HG03039 (cell line): ENCODE results near the gene SLC25A52.
"Not testable (repeated sequence)": the region's sequence is repeated elsewhere in the genome, so short reads cannot be mapped to it uniquely, and the experiment has no call there.

Experiments used
- ATAC-seq: cut with Tn5 transposase; IDR thresholded peaks from one replicate; pipeline ENCODE4 v1.9.1; 2021; ENCODE audit warnings: mild to moderate bottlenecking, moderate library complexity; ENCODE audit not compliant: unreplicated experiment

The SLC25A52 gene

DNA sequence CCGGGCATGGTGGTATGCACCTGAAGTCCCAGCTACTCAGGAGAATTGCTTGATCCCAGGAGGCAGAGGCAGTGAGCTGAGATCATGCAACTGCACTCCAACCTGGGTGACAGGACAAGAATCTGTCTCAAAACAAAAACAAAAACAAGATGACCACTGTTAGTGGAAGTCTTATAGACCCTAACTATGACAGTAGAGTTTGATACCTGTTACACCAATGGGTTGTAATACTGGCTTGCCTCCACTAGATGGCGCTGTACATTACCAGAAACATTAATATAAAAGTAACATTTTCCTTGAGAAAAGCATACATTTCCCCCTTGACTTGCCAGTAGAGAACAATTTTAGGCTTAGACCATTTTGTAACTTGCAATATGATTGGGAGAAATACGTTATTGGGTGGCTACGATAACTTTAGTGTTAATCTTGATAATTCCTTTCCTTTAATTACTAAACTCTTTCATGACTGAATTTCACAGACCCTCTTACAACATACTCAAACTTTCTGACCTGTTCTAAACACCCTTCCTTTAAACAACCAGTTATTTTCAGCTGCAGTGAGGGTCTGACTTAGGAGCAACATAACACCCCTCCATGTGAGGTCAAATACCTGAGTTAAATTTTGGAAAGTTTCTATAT, 19.5 kb downstream of the SLC25A52 start:
- ATAC-seq, result no peak

DNA sequence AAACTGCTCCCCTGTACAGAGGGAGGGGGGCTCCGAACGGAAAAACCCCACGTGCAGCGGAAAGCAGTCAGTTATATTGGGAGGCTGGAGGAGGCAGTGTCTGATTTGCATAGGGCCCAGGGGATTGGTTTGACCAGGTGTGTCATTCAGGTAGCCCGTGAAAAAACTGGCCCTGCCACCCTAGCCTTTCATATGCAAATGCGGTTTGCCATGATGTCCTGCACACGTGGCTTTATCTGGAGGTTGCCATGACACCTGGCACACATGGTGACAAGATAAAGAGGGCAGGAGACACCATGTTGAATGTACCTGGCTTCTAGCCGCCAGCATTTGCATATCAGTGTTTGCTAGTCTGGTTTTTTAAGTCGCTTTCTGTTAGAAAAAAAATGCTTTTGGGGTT, 20.5 kb downstream of the SLC25A52 start:
- no peak for ATAC-seq

DNA sequence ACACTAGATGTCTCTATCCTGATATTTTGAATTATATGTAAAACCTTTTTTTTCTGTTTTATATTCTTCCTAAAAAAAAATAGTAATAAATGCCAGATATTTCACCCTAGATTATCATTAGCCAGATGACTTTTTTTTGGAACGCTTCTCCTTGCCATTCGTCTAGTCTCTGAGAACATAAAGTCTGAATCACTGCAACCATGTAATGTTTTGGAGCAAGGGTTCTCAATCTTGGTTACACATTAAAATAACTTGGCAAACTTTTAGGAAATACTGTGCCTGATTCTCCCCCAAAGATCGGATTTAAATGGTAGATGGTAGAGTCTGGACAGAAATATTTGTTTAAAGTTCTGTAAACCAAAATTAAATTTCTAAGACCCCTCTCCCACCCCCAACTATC, 21.0 kb downstream of the SLC25A52 start:
- ATAC-seq, result no peak

DNA sequence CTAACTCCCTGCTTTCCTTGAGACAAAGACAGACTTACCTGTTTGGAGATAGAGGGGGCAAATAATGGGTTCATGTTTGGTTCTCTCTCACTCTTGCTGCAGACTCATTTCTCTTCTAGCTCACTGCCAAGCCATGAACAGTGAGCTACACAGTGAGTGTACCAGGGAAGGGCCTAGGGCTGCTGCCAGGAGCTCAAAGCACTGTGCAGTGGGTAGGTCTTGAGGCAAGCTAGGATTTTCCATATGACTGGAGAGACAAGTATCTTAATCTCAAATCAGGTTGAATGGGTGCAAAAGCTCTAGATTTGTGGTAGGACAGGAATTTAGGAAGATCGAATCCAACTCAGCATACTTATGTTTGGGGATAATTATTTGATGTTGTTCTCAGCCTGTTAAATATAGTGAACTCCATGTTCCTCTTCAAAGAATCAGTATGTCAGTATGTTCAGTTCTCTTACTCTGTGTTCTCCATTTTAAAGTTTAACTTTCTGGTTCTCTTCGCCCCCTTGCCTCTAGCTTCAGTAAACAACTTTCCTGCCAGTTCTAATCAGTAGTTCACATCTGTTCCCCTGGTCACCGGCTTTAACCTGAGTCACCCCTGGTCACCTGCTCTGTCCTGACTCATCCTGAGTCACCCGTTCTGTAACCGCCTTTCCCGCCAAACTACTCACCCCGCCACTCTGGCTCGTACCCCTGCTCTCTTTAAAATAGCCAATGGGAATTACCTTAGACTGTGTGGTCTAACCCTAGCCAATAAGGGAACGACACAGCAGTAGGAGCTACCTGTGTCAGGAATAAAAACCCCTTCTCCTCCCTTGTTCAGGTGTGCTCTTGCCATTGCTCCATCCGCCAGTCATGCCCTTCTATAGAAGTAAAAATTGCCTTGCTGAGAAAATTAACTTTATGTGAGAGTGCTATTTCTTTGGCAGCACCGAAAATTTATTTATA, 21.9 kb downstream of the SLC25A52 start:
- no peak for ATAC-seq

DNA sequence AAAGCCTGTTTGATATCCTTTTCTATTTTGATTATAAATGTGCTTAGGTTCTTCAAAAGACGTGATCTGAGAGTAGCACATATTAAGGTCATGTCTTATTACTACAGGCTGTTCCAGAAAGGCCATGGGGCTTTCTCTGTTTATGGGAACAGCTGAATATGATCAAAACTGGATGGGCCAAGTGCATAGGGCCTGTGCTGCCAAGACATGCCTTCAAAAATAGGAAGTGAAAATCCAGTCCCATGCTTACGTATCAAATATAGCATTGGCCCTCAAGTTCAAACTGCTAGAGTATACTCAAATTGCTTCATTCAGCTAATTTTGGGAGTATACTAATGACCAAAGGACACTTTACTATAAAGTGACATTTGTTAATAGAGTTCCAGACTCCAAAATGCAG, 24.1 kb downstream of the SLC25A52 start:
- peak; percentile 82 for ATAC-seq

DNA sequence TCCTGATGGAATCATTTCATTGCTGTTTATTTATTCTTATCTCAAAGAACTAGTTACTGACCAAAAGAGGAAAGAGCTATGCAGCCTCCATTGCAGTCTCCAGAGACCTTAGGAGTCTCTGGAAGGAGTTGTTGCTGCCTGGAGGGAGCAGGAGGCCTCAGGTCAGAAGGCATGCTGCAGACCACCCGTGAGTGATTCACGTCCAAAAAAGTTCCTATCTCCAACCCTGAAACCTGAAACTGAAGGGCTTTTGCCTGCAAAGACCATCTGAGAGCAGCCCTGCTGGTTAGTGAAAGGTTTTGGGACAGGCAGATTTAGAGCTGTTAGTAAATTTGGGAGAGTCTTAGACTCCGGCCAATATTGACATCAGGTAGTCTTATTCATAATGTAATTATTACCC, 29.1 kb downstream of the SLC25A52 start:
- no peak for ATAC-seq

DNA sequence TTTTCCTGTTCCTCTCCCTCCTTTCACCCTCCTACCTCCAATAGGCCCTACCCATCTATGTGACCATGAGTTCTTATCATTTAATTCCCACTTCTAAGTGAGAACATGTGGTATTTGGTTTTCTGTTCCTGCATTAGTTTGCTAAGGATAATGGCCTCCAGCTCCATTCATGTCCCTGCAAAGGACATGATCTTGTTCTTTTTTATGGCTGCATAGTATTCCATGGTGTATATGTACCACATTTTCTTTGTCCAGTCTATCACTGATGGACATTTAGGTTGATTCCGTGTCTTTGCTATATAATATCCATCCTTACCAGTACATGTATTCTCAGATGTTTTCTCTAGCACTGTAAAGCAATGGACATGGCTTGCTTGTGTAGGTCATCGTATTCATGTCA, 31.5 kb downstream of the SLC25A52 start:
- ATAC-seq, result not testable (repeated sequence)

DNA sequence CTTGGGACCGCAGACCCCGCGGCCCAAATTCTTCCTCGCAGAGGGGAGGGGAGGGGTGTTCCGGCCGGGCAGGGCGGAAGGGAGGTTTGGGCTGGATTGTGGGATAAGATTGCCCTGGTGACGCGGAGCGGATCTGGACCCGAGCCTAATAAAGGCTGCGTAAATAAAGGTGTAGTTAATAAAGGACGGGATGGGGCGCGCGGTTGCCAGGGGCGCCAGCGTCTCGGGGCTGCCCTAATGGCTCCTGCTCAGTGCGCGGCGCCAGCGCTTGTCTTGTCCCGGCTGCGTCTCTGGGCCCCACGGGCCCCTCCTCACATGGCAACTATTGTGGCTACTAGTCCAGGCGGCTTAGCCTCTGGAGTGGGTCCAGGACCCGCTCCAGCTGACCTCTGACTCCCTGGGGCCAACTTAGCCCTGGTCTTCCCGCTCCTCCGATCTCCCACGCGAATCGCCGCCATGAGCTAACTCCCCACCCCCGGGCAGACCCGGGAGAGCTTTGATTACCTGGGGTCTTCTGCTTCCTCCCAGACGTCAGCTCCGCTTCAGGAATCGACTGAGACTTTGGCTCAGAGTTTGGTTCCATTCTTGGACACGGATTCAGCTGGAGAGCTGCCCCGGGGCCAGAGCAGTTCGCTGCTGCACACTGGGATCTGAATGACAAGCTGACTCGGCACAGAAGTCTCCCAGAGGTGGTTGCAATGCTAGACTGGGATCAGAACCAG, 36.5 kb downstream of the SLC25A52 start:
- ATAC-seq, result no peak

DNA sequence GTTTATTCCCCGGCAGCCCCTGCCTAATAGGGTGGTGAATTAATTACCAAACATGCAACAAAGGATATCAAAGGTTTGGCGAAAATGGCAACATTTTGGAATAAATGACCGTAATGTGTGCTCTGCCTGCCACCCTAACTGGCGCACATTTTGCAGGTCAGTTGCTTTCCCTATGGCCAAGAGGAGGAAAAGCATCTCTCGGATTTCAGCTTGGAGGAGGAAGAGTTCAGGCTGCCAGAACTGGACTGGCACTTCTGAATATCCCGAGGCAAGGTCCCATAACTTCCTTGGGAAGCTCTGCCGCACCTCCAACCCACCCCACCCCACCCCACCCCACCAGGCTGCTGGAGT, 37.1 kb downstream of the SLC25A52 start:
- ATAC-seq, result no peak

DNA sequence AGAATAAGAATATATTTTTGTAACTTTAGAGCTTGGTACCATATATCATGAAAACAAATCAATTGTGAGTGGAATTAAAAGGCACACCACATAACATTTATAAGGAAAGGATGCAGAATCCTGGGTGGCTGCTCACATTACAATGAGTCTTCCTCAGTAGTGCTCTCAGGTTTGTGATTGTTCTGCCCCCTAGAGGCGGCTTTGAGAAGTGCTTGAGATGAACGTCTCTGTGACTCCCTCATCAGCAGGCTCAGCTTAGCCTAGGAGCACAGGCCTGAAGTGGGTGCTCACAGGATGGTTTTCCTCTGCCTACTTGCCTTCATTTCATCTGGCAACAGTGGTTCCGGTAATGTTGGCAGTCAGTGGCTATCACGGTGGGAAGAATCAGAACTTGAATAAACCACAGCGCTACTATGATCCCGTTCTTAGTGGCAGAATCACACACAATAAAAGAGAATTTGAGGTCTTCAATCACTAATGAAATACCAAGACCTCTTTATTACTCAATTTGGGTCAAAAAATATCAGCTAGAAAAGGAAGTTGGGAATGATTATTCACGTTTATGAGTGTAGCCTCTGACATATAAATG, 38.2 kb downstream of the SLC25A52 start:
- ATAC-seq, result peak; percentile 91

DNA sequence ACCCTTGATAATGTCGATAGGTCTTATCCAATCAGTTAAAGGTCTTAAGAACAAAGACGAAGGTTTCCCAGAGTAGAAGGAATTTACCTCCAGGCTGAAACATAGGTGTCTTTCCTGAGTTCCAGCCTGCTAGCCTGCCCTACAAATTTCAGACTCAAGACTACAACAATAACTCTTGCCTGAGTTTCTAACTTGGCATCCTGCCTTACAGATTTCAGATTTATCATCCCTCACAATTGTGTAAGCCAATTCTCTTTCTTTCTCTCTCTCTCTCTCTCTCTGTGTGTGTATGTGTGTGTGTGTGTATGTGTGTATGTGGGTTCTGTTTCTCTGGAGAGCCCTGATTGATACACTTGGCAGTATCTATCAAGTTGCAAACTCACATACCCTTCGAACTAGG, 39.1 kb downstream of the SLC25A52 start:
- no peak for ATAC-seq

DNA sequence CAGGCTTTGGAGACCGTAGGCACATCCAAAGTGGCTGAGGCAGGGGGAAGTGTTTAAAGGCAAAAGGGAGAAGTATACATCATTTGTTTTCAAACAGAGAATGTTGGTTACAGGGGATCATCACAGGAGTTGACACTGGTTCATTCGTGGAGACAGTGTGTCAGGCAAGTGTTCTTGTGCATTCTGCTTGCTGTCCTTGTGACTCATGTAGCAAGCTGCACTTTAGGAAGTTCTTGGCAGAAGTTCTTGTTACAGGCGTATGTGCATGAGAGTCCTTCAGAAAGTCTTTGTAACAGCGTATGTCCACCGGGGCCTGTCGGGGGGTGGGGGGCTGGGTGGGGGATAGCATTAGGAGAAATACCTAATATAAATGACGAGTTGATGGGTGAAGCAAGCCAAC, 39.8 kb downstream of the SLC25A52 start:
- no peak for ATAC-seq

DNA sequence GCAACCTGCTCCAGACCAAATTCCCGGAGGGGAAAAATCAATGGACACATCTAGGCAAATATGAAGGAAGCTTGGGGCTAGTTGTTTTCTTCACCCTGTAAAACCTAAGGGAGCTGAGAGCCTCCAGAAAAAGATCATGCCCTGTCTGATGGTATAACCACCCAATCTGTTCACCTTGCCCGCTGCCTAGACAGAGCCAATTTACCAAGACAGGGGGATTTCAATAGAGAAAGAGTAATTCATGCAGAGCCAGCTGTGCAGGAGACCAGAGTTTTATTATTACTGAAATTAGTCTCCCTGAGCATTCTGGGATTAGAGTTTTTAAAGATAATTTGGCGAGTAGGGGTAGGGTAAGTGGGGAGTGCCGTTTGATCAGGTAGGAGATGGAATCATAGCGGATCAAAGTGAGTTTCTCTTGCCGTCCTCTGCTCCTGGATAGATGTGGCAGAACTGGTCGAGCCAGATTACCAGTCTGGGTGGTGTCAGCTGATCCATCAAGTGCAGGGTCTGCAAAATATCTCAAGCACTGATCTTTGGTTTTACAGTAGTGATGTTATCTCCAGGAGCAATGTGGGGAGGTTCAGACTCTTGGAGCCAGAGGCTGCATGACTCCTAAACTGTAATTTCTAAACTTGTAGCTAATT, 41.2 kb downstream of the SLC25A52 start:
- ATAC-seq, result no peak

DNA sequence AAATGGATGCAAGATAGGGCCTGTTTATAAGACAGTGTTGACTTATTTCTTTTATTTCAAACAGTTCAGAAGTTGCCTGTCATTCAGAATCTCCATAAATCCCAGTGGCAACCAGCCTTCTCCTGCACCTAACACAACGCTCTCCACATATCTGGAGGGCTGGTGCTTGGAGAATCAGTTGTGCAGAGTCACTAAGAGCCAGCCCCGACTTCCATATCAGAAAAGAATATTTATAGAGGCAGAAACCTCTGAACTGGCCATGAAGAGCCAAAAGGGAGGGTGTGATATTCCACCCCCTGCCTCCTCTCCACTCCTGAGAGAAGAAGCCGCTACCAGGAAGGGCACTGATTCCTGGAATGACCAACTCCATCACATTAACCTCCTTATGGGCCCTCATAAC, 42.3 kb downstream of the SLC25A52 start:
- no peak for ATAC-seq

DNA sequence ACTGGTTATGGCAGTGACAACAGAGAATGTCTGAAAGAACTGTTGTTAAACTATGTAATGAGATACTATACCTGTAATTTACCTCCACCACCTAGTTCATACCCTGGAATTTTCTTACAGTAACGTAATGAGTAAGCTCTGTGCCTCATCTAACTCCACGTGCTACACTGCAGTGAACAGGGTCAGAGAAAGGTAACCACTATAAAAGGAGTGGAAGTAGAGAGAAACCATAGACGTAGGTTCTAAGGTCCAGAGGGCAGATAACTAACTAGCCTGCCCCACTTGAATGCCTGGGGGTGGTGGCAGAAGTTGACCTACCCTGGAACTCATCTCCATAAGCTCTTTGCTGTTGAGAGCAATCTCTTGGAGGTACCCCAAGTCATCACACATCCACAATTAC, 44.3 kb downstream of the SLC25A52 start:
- no peak for ATAC-seq

DNA sequence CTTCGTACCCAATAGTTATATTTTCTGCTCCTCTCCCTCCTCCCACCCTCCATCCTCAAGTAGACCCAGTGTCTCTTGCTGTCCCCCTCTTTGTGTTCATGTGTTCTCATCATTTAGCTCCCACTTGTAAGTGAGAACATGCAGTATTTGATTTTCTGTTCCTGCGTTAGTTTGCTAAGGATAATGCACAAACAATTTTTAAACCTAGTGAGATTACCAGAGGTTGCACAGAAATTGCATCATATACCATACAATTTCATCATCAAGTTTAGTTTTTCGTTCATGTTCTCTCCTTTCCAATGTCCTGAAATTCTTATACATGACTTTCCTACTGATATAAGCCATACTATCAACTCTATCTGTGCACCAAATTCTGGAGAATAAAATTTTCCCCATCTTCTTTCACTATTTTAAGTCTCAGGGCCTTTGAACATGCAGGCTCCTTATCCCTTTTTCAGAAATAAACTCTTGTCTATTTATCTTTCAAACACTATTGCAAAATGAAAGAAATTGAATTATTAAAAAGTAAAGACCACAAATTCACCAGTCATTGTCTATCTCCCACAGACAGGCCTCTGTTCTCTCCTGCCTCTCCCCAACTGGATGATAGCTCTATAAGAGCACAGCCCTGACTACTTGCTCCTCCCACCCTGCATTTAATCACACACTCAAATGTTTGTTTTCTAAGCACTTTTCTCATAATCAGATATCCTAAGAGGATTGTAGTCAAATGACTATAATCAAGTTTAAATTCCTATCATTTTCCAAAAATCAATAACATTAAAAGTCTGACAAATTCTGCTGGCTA, 49.1 kb downstream of the SLC25A52 start:
- ATAC-seq, result no peak

DNA sequence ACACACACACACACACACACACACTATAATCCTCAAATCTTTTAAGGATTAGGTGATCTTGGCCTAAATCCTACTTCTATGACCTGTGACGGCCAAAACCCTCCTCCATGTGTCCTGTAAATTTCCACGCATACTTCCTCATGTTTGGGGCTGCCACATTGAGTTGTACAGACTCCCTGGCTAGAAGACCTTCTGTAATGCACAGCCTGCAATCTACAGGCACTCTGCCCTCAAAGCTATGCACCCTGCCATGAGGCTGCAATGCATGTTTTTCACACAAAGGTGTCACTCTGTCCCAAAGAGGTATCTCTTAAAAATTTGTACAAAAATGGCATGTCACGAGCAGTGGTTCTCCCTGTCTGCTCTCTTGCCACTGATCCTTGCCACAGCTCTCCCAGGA, 49.9 kb downstream of the SLC25A52 start:
- no peak for ATAC-seq
